SU-DHL-6 (cell line): ENCODE results near the gene PPP2R2D.

Experiments used
- H2AFZ ChIP-seq: fragments of 200-600 bp; sonication (generic); 2 replicates; pipeline ENCODE4 v1.6.1; 2014; ENCODE audit warnings: low read depth, mild to moderate bottlenecking, moderate library complexity, mixed read lengths, antibody characterized with exemption, low read length; ENCODE audit not compliant: severe bottlenecking
- H3F3A ChIP-seq: fragments of 200-600 bp; shearing (Covaris generic); 2 replicates; pipeline ENCODE4 v1.6.0; 2016; ENCODE audit warnings: antibody characterized with exemption, mild to moderate bottlenecking; ENCODE audit not compliant: insufficient read depth
- H3K27ac ChIP-seq: fragments of 200-600 bp; sonication (generic); 2 replicates; pipeline ENCODE4 v1.5.1; 2016; ENCODE audit warnings: low read depth, mild to moderate bottlenecking, low read length, moderate library complexity, mixed read lengths
- H3K27me3 ChIP-seq: fragments of 200-600 bp; sonication (generic), shearing (Covaris generic); 2 replicates; pipeline ENCODE4 v1.6.0; 2014; ENCODE audit warnings: mild to moderate bottlenecking, low read length
- H3K36me3 ChIP-seq: fragments of 200-600 bp; sonication (generic); 2 replicates; pipeline ENCODE4 v1.6.1; 2014; ENCODE audit warnings: mild to moderate bottlenecking, low read length, mixed read lengths
- H3K4me2 ChIP-seq: fragments of 300-600, 200-600 bp; shearing (Covaris generic), sonication (generic); 2 replicates; pipeline ENCODE4 v1.6.0; 2014; ENCODE audit warnings: low read length, low read depth, mild to moderate bottlenecking; ENCODE audit not compliant: poor library complexity, severe bottlenecking
- H3K4me3 ChIP-seq: fragments of 200-600 bp; sonication (generic); 2 replicates; pipeline ENCODE4 v1.5.1; 2014; ENCODE audit warnings: antibody characterized with exemption, low read length, mild to moderate bottlenecking, mixed read lengths; ENCODE audit not compliant: insufficient read depth, poor library complexity, severe bottlenecking
- H3K79me2 ChIP-seq: fragments of 200-600 bp; sonication (generic); 2 replicates; pipeline ENCODE4 v1.6.1; 2014; ENCODE audit warnings: mild to moderate bottlenecking, low read length, moderate library complexity; ENCODE audit not compliant: insufficient read depth
- H3K9ac ChIP-seq: fragments of 200-600 bp; sonication (generic); 2 replicates; pipeline ENCODE4 v1.7.0; 2014; ENCODE audit warnings: mild to moderate bottlenecking, low read length
- H3K9me2 ChIP-seq: fragments of 200-600 bp; sonication (generic); replicated peaks from 2 replicates; pipeline ENCODE4 v1.6.1; 2014; ENCODE audit warnings: low read length; ENCODE audit not compliant: insufficient read depth
- H3K9me3 ChIP-seq: fragments of 200-600 bp; sonication (generic); 2 replicates; pipeline ENCODE4 v1.6.1; 2014; ENCODE audit warnings: low read length, mixed read lengths; ENCODE audit not compliant: insufficient read depth
- H4K20me1 ChIP-seq: fragments of 200-600 bp; sonication (generic); 2 replicates; pipeline ENCODE4 v1.6.1; 2014; ENCODE audit warnings: low read depth, mild to moderate bottlenecking, antibody characterized with exemption, low read length, moderate library complexity, mixed read lengths
- CTCF ChIP-seq: fragments of 200-600 bp; sonication (generic); IDR thresholded peaks from one replicate; pipeline ENCODE4 v1.5.1; 2017; ENCODE audit warnings: antibody characterized with exemption, mild to moderate bottlenecking, low read length, moderate library complexity; ENCODE audit not compliant: insufficient read depth, poor library complexity, severe bottlenecking
- EZH2phosphoT487 ChIP-seq: fragments of 200-600 bp; sonication (generic), shearing (Covaris generic); conservative IDR thresholded peaks from 2 replicates; pipeline ENCODE4 v1.6.1; 2018; ENCODE audit warnings: mild to moderate bottlenecking, antibody characterized with exemption, low read length, moderate library complexity, mixed read lengths

Gene PPP2R2D

GRCh38 chr10:131974034-131974817 is 73.4 kb downstream of the PPP2R2D start:
- no peaks in the 10 kb centered on the region for H4K20me1 ChIP-seq

DNA sequence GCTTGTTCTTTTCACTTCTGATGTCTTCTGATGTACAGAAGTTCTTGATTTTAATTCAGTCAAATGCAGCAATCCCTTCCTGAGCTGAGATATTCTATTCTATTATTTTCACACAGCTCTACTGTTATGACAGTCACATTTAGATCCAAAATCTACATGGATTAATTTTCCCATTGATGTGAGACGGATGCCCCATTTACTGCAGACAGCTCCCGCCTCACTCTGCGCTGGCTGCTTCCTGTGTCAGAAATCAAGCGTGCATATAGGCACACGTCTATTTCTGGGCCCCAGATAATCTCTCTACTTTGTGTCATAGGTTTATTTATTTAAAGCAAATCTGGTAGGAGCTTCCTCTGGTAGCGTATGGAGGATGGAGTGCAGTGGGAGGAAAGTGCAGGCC is 74.2 kb downstream of the PPP2R2D start:
- Histone ChIP-seq H3K36me3 (no peaks in the 10 kb centered on the region), H2AFZ (no peak overlapping the region), H3K4me2 (no peak overlapping the region), H3K9me3 (no peaks in the 10 kb centered on the region), H3K27ac (no peak overlapping the region), H3K4me3 (no peak overlapping the region), H3K27me3 (no peaks in the 10 kb centered on the region), H3K9me2 (no peaks in the 10 kb centered on the region), H3K9ac (no peak overlapping the region), H3K79me2 (peaks cover 38% of the 10 kb centered on the region; the same call in 1 of the 2 replicates), H4K20me1 (peaks cover 2% of the 10 kb centered on the region; the same call in 1 of the 2 replicates), H3F3A (no peaks in the 10 kb centered on the region)
- TF ChIP-seq EZH2phosphoT487 (no peak), CTCF (no peak)

More at GRCh38 chr10:131974034-131974817, 73.4 kb downstream of the PPP2R2D start:
- H3K27me3 ChIP-seq, result no peaks in the 10 kb centered on the region
- H2AFZ ChIP-seq, result no peak overlapping the region
- H3F3A ChIP-seq, result no peaks in the 10 kb centered on the region
- no peaks in the 10 kb centered on the region for H3K36me3 ChIP-seq
- peaks cover 33% of the 10 kb centered on the region; the same call in 1 of the 2 replicates for H3K79me2 ChIP-seq
- H3K4me3 ChIP-seq, result no peak overlapping the region
- no peak overlapping the region for H3K9ac ChIP-seq
- no peaks in the 10 kb centered on the region for H3K9me3 ChIP-seq
- H3K9me2 ChIP-seq, result no peaks in the 10 kb centered on the region
- H3K4me2 ChIP-seq, result no peak overlapping the region
- no peak overlapping the region for H3K27ac ChIP-seq
- TF ChIP-seq CTCF, result no peak
- no peak for TF ChIP-seq EZH2phosphoT487

GRCh38 chr10:131975796-131976195 is 75.0 kb downstream of the PPP2R2D start:
- Histone ChIP-seq H3K27ac (no peak overlapping the region), H2AFZ (no peak overlapping the region), H3K9ac (no peak overlapping the region), H3K79me2 (peaks cover 44% of the 10 kb centered on the region; the same call in 1 of the 2 replicates), H3K4me3 (no peak overlapping the region), H3K36me3 (no peaks in the 10 kb centered on the region), H3K4me2 (no peak overlapping the region), H3K9me2 (no peaks in the 10 kb centered on the region), H3K9me3 (no peaks in the 10 kb centered on the region), H3F3A (no peaks in the 10 kb centered on the region), H3K27me3 (no peaks in the 10 kb centered on the region), H4K20me1 (peaks cover 4% of the 10 kb centered on the region; the same call in 1 of the 2 replicates)
- TF ChIP-seq EZH2phosphoT487 (no peak), CTCF (no peak)
